Esophagus mucosa (tissue), 1 donor: Measurements from ENCODE around the gene CLEC16A. TPM values are rescaled to one million over a fixed set of nuclear protein-coding genes. Genes with fewer than 3 reads are reported as not detected.

ENCODE experiments used
- ATAC-seq: fragments of 200-7000 bp; cut with Tn5 transposase; one replicate; pipeline ENCODE4 v1.9.1; 2020
- total RNA-seq: library from RNA; stranded (reverse); gene quantifications from one replicate; pipeline ENCODE4 v1.2.4, GENCODE V29; 2023
- donor health status: DM: yes; HTN: yes; CAD: no.

Gene CLEC16A
- total RNA-seq, 1 donor from 2014 or later = 17.7 TPM

DNA sequence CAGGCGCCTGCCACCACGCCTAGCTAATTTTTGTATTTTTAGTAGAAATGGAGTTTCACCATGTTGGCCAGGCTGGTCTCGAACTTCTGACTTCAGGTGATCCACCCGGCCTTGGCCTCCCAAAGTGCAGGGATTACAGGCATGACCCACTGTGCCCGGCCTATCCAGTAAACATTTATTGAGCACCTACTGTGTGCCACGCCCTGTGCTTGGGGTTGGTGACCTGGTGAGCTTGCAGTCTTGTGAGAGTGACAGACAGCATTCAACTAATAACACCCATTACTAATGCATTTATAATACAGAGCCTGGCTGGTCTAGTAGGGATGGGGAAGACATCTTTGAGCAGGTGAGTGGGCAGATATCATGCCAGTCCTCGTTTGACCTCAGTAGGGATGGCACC, 198.6 kb downstream of the CLEC16A start:
- no peak for ATAC-seq

DNA sequence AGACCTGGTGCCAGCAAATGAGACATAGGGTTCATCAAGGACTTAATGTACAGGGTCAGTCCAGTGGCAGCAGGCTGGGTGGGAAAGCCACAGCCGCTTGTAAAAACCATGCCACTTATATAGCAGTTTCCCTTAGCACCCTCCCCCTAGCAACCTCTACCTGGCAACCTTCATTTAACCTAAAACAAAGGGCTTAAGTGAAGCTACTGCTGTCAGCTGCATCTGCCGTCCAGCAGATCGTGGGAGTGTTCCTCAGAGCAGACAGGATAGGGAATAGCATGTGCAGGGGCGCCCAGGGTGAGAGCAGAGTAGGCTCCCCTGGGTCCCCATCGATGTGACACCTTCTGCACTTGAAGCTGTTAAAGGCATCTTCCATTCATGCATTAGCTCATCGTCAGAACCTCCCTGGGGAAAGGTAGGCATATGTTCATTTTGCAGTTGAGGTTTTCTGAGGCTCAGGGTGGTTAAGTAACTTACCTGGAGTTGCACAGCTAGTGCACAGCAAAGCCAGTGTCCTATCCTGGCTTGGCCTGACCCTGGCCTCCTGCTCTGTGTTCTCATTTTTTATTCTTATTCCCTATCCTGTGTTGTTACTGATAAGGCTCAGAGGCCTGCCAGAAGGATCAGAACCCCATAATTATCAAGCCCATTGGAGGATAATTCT, 199.1 kb downstream of the CLEC16A start:
- no peak for ATAC-seq

DNA sequence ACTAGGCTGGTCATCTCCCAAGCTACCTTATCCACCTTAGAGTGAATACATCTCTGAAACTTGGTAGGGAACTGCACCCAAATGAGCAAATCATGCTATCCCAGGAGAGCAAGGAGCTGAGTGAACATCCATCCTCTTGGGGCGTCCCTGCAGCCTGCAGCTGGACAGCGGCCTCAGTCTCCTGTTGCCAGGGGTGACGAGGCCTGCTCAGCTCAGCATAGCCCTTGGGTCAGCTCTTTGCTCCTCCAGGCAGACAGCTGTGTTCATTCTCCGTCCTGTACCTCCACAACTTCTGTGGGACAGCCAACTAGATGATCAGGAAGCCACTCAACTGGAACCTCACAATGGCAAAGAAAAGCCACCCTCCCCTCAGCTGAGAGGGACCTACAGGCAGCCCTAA, 199.8 kb downstream of the CLEC16A start:
- no peak for ATAC-seq

DNA sequence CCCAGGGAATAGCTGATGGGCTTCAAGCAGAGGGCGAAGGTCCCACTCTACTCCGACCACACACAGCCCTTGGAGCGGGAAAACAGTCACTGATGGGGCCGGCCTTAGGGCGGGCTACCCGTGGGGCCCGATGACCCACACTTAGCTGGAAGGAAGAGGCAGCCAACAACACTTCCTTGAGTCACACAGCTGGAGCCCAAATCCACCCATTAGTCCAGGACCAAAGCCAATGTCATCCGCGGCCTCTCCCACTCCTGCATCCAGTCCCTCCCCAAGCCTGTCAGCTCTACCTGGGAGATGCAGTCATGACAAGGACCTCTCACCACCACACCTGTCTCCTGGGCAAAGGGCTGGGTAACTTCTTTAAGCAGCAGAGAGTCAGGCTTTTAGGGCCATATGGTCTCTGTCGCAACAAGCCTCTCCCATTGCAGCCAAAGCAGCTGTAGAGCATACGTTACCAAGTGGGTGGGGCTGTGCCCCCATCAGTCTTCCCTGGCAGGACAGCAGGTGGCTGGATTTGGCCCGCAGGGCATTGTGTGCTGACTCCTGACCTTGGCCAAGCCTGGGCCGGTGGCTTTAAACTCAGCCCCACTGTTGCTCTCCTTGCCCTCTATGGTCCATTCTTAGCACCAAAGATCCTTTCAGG, 200.9 kb downstream of the CLEC16A start:
- peak; percentile 16 for ATAC-seq

DNA sequence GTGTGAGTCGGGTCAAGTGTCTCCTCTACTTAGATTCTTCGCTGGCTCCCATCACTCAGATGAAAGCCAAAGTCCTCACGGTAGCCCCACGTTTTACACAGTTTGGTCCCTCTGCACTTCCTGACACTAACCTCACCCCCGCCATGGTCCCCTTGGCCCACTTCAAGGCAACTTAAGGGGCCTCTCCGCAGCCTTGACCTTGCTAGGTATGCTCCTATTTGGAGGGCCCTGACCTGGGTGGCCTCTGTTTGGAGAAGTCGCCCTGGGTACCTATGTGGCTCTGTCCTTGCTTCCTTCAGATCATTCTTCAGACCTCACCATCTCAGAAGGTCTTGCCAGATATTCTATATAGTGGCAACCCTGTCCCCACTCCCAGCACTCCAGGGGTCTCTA, 201.5 kb downstream of the CLEC16A start:
- no peak for ATAC-seq

DNA sequence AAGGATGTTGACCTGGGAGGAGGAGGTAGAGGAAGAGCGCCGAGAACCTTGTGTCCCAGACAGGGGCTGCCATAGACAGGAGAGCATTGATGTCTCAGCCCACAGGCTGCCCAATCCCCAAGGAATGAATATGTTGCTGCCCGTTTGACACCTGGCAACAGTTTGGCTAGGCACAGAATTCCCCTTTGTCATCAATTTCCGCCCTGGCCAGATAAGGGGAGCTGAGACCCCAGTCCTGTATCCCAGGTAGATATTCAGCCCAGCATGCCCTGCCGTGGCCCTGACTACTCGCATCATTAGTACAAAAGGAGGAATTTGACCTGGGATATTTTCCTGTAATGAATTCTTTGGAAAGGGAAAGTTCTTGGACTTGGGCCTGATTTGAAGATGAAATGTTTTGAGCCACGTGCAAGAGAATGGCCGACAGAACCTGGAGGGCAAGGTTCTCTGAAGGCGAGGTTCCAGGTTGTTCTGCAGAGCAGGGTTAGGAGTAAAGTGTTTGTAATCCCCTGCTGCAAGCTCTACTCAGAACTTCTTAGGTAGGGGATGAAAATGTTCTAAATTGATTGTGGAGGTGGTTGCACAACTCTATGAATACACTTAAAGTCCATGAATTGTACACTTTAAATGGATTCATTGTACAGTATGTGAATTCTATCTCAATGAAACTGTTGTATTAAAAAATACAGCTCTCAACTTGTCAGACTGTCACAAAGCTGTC, 202.8 kb downstream of the CLEC16A start:
- no peak for ATAC-seq

DNA sequence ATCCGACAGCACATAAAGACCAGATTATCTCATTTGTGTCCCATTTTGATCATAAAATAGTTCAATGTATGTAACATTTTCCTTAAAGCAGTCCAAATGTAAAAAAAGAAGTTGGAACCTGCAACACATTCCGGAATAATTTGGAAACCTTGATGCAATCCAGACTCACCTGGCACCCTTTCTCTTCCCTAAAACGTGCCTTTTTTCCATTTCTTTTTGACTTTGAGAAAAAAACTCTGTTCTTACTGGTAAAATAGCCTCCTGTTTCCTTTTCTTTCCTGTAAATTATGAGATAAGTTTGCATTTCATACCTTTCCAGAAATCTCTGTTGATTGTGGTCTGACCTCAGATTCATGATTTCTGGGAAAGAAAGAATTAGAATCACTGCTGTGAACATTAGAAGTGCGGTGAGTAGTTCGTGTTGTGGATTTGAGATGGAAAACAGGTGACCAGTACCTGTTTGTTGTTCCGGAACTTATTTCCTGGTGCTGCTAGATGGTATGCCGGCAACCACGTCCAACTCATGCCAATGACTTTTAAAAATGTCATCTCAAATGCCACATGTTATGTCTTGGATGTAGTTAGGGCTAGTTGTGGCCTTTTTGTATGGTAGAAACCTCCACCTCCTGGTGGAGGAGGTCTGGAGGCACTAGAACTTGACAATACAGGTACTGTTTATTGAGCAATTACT, 203.5 kb downstream of the CLEC16A start:
- ATAC-seq = no peak

DNA sequence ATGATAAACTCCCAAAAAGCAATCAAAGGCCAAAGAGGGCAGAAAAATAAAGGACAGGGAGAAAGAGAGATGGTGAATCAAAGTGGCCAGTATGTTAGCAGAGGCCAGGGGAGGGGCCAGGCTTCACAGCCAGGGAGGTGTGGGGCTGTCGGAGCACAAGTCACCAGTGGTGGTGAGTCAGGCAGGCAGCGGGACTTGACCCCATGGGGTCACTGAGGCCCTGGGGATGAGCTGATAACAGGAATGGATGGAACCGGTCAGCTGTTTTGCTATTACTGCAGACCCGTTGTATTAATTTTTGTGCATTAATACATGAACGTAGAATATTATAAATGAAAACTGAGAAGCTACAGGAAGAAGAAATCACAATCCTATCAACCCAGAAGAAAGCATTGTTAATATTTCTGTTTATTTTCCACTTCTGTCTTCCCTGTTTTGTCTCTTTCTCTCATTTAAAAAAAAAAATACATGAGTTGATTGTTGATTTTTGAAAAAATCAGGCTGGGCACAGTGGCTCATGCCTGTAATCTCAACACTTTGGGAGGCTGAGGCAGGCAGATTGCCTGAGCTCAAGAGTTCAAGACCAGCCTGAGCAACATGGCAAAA, 204.8 kb downstream of the CLEC16A start:
- ATAC-seq = no peak

DNA sequence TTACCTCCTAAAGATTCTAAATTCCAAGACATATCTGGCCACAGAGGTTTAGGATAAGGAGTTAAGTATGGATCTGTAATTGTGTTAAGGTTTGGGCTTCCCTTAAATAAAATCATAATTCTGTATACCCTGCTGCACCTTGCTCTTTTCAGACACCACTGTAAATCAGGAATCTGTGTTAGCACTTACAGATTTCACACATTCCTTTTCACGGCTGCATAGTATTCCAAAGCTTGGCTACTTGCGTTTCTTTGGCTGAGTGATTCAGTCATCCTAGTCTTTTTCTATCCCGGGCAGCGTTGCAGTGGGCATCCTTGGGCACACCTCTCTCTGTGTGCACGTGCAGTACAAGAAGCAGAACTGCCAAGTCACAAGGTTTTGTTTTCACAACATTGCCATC, 205.8 kb downstream of the CLEC16A start:
- no peak for ATAC-seq

DNA sequence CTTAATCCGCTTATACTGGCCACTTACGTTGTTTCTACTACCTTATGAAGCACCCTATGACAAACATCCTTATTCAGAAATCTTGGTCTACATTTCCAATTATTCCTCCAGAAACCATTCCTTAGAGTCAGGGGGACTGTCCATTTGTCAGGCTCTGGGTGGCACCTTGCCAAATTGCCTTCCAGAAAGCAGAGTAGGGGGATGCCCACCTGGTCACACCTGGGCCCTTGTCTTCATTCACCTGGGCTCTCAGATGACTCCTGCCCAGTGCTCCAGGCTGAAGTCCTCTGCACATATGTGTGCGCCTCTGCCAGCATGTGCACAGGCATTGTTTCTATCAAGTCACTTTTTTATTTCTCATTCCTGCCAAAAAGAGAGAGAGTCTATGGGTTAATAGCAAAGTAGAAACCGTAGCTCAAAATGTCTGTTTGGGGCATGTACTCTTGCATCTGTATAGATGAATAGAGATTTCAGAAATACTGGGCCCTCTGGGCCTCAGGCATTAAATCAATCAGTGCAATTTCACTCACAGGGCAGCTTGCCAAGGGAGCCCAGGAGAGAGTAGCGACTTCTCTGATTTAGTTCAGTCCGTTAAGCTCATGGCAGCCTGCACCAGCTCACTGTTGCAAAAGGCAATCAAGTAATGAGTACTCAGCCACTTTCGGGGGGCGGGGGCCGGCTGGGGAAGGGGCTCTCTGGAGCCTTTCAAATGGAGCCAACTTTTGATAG, 207.0 kb downstream of the CLEC16A start:
- no peak for ATAC-seq

DNA sequence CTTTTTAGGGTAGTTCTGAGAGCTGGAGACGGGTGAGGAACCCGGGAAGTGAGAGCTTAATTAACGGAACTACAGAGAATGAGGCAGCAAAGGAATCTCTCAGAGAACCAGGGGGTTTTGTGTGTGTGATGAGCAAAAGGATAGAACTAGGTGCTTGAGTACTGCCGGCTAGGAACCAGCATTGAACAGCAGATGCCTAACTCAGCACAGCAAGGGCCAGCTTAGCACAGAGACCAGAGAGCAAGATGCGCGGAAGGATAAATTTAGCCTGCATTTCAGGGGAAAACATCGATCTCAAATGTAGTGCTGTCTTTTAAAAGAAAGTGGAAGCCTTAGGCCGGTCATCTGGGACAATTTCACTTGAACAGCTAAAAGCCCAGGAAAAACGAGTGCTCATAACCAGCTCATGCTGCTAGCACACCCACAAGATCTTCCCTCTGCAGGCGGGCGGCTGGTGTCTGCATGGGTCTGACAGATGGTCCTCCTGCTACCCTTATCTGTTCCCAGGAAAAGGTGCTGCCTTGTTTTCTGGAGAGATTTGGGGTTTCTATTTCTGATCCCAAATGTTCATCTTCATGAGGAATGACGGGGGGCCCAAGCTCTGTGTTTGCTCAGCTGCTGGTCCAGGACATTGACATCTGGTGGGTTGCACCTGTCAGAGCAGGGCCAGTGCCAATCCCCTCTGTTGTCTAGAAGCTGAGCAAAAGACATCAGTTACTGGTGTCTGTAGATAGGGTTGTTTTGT, 207.7 kb downstream of the CLEC16A start:
- ATAC-seq = no peak

DNA sequence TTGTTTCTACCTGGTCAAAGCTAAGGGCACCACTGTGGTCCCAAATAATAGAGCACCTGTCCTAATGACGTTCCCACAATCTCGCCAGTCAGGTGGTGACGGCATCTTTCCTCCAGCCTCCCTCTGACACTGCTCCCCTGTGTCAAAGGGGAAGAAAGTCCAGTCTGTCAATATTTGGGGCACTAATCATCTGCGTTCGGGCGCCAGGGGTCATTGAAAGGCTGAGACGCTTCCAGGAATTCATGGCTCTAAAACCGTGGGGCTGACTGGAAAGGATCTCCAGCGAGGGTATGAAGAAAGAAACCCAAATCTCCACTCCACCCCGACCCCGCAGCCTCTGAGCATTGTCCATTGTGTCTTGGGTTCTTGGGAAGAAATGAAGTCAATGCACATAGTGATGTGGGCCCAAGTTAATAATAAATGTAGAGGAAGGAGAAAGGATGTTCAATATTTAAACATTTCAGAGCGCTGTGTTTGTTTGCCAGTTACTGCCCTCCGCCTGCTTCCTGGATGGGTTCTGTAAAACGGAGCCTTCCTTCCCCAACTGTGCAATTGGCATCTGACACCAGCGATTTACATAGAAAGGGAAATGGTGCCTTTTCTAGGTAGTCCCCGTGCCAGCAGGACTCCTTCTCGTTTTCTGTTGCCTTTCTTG, 208.4 kb downstream of the CLEC16A start:
- ATAC-seq = no peak

DNA sequence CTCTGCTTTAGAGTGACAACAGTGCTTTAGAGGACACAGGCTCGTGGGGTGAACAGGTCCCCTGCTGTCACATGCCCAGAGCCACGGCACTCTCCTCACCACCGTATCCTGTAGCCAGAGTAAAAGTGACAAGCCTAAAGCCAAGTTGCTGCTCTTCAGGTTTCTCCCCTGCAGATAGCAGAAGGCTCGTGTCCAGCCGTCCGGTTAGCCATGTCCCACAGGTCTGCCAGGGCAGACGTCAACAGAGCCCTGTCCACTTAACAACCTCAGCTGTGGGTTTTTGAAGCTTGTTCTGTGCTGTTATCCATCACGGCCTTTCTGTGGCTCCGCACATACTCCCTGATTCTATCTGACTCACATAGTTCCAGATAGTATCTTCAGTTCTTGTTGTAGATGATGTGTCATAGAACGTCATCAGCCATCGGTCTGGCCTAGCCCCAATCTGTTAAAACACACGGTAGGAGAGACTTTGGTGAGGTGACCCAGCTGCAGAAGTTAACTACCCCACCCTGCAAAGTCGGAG, 211.0 kb downstream of the CLEC16A start:
- peak; percentile 18 for ATAC-seq

DNA sequence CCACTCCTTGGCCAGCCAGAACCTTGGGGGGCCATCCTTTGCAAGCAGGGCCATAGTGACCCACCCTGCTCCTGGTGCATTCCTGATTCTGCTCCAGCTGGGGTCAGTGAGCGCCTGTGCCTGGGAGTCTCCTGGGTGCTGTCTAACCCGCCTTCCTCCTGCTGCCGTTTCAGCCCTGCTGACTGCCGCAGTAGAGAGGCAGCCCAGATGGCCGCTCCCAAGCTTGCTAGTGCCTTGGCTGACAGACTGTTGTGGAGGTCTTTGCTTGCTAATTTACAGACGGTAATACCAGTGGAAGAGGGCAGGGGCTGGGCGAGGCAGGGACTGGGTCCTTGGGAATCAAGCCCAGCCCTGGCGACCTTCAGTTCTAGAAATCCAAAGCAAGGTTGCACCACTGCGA, 212.0 kb downstream of the CLEC16A start:
- ATAC-seq = no peak

DNA sequence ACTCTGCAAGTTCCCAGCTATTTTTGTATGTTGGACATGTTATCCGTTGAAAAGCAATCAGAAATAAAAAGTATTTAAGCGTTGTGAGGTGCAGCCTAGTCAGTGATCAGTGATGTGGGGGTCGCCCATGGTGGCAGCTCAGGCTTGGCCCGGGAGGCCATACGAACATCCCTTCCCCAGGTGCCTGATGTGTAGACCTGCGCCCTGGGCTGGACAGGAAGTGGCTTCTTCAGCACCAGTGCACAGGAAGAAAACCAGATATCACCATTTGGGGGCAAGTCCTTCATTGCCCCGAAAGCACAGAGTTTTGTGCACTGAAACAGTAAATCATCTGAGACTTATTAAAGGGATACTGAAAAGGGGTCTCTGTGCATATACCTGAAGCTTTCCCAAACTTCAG, 212.8 kb downstream of the CLEC16A start:
- ATAC-seq = no peak

DNA sequence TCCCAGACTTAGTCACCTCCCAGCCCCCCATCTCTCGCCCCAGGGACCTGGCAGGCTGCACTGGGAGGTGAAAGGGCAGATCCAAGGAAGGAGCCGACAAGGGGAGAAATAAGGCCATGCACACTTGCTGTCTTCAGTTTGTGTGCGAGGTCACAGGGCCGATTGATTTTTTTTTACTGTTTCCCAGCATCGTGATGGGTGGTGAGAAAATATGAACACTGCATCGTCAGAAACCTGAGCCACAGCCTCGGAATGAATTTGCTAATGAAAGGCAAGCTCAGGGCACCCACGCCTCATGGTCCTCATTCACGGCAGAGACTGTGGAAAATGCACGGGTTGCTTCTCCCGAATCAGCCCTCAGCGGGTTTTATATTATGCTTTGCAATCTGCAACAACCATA, 213.7 kb downstream of the CLEC16A start:
- no peak for ATAC-seq

DNA sequence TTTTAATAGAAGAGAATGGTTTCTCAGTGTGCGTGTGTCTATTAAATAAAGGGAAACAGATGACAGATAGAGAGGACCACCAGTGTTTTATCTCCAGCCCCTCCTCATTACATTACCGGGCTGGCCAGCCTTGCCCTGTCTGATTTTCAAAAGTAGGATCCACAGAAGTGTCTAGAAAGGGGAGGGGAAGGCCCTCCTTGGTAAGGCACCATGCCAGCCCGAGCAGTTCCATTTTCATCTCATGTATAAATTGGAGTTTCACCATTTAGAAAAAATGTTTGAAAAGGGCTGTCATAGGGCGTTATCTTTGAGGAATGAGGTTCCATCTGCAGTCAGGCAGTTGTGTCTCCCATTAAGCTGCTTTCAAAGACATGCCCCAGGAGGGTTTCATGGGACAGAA, 214.9 kb downstream of the CLEC16A start:
- no peak for ATAC-seq

DNA sequence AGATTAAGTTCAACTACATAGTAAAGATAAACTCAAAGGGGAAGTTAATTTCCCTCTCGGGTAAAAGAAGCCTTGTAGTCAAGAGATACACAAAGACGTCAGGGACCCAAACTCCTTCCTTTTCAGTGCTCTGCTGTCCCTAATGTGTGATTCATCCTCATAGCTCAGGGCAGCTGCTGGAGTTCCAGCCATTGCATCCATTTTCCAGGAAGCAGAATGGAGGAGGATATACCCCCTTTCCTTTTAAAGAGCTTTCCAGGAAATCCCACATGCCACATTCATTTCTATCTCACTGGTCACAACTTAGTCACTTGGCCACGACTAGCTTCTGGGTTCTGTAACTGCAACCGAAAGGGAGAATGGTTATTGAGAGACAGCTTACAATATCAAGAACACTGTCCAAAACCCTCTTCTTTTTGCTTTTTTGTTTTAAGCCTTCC, 216.3 kb downstream of the CLEC16A start:
- no peak for ATAC-seq

DNA sequence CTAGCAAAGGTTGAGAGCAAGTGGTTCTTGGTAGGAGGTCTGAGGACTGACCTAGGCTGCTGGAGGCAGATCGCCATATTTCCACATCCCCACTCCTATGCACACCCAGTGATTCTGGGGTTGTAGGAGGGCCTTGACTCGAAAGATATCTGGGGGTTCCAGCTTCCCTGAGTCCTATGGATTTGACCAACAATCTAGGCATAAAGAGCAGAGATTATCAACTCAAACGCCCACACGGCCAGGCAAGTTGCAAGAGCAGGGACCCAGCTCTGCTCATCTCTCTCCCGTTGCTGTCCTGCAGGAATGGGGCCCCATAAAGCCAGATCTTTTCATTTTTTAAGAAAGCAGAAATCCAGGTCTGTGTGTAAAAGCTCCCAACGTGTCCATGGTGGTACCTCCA, 217.1 kb downstream of the CLEC16A start:
- no peak for ATAC-seq

DNA sequence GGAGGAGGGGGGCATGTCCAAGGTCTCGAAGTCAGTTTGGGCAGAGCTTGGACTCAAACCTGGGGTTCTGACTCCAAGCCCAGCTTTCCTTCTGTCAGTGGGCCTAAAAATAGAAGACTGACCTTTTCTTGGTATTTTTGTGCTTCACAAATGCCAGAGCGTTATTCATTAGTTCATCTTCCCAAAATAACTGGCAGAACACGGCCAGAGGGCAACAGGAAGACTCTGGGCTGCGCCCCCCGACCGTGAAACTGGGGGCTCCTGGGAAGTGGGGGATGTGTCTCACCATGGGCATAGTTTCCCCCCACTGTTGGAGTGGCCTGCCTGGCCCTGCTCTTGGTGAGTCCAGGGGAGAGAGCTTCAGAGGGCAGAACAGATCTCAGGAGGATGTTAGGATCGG, 217.6 kb downstream of the CLEC16A start:
- no peak for ATAC-seq
